Measurements from ENCODE around the gene ZNF771.

- TF ChIP-seq CTCF (conservative IDR thresholded peaks at IDR 0.05) (no peak), EZH2 (IDR thresholded peaks at IDR 0.05; ENCODE audit: low read depth) (no peak)
Observed at GRCh38 chr16:30413112-30413806, 5.9 kb downstream of the ZNF771 start.

Measured in PC-9 (cell line).